ENCODE results near the gene PTPRK.

The PTPRK gene

GRCh38 chr6:128171182-128171581, 349.2 kb downstream of the PTPRK start:
- no peak for DNase-seq

GRCh38 chr6:128168244-128168643, 352.2 kb downstream of the PTPRK start:
- no peak for DNase-seq

DNA sequence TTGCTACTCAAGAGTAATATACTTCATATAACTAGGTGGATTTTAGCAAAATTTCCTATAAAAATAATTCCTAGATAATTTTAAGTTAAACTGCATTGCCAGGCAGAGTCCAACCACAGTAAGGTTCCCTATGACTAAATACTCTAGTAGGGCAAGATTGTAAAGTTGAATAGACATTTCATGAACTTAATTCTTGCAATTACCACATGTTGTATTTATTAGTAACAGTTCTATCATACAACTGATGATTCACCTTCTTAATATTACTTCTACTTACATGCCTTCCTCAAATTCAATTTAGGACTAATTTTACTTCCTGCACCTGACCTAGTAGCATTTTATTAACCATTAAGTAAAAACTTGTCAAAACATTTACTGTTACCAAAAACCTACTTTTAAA, 352.8 kb downstream of the PTPRK start:
- no peak for DNase-seq

DNA sequence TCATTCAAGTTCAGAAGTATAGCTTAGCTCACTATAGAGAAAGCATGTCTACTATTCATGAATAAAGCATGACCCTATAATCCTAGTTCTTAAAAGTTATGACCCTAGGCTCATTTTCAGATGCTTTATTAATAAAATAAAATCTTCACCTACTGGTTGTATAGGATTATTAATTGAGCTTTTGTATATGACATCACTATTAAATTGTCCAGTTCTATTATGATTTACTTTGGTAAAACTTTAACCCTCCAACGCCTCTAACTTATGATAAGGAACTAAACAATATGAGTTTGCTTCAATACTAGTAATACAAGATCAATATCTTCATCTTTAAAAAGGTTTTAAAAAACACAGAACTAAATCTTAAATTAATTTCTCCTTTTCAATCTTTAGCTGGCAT, 356.1 kb downstream of the PTPRK start:
- no peak for DNase-seq

GRCh38 chr6:128162423-128162822, 358.0 kb downstream of the PTPRK start:
- no peak for DNase-seq

GRCh38 chr6:128161839-128162238, 358.6 kb downstream of the PTPRK start:
- no peak for DNase-seq

GRCh38 chr6:128161263-128161662, 359.1 kb downstream of the PTPRK start:
- DNase-seq, result no peak

GRCh38 chr6:128158496-128158895, 361.9 kb downstream of the PTPRK start:
- no peak for DNase-seq

DNA sequence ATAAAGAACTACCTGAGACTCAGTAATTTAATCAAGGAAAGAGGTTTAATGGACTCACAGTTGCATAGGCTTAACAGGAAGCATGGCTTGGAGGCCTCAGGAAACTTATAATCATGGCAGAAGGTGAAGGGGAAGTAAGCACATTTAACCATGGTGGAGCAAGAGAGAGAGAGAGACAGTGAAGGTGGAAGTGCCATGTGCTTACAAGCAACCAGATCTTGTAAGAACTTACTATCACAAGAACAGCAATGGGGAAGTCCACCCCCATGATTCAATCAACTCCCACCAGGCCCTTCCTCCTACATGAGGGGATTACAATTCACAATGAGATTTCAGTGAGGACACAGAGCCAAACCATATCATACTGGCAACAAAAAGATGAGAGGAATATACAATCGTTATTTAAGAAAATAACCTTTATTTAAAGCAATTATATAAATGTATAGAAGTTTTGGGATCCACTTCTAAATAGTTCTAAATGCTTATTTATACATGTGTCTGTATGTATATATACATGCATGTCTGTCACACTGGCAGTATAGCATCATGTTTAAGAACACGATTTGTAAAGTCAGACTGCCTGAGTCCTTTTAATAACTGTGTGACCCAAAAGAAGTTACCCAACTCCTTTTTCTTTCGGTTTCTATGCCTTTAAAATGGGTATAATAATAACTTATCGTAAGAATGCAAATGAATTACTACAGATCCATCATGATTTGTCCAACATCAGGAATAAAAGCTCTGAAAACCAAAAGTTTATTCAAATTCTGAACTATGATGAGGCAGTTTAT, 363.9 kb downstream of the PTPRK start:
- DNase-seq, result no peak

DNA sequence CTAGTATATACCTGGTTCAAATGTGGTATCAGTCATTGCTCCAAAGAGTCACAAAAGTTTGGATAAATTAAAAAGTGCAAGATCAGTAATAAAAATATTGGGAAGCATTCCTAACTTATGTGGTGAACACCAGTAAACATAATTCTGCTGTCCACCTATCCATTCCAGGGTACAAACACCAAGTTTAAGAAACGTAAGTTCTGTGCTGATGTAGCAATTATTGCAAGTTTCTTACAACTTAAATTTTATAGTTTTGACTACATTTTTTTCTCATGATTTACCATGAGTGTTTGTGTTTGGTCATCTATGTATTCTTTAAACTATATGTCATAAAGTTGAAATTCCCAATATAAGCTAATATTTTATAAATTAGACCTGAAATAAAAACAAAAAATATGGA, 364.6 kb downstream of the PTPRK start:
- DNase-seq, result no peak

DNA sequence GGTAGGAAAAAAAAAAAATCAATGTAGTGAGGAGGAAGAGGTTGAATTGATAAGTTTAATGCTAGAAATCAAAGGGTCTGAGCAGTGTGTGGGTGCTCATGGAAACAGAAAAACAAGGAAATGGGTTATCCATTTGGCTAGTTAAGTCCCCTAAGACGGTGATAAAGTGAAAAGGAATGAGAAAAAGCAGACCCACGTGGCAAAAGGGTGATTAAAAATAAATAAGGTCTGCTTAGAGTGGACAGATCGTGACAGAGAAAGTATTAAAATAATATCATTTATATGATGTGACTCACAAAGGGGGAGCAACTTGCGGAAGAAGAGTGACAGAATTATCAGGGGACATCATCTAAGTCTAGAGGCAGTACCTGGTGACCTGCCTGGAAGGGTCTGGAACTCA, 367.8 kb downstream of the PTPRK start:
- DNase-seq, result no peak

DNA sequence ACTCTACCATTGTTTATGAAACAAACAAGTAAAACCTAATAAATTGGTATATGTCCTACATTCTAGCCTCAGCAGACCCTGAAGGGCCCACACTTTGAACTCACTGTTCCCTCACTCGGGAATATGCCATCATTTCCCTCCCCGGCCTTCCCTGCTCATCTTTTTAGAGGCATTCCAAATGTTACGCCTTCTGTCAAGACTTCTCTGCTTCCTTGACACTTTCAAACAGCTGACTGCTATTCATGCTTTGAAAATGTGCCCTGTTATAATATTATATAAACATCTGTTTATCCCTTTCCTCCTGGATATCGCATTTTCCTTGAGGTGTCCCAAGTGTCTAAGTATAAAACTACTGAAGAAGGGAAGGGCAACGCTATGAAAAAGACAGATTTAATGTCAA, 370.0 kb downstream of the PTPRK start:
- DNase-seq, result no peak

- no peak for DNase-seq
Measured at GRCh38 chr6:128149796-128150195, 370.6 kb downstream of the PTPRK start.

GRCh38 chr6:128144320-128144719, 376.1 kb downstream of the PTPRK start:
- DNase-seq, result no peak

DNA sequence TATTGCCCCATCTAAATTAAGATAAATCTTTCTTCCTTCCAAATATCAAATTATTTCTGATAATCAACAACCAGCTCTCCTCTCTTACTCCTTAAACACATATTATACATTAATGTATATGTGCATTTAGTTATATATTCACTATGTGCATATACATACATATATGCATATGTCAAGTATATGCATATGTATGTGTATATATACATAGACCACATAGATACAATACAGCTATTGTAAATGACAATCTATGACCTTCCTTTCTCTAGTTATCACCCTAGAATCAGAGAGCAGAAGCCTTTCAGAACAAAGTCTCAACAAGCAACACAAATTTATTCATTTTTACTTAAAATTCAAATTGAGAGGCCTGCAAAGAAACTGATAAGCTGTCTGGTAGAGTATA, 378.5 kb downstream of the PTPRK start:
- no peak for DNase-seq

- DNase-seq, result no peak
Measured at GRCh38 chr6:128139519-128139918, 380.9 kb downstream of the PTPRK start.

- DNase-seq, result no peak
Measured at GRCh38 chr6:128138694-128139093, 381.7 kb downstream of the PTPRK start.

- DNase-seq, result no peak
Measured at GRCh38 chr6:128135325-128135724, 385.1 kb downstream of the PTPRK start.

- DNase-seq, result no peak
Measured at GRCh38 chr6:128131566-128131965, 388.8 kb downstream of the PTPRK start.

DNA sequence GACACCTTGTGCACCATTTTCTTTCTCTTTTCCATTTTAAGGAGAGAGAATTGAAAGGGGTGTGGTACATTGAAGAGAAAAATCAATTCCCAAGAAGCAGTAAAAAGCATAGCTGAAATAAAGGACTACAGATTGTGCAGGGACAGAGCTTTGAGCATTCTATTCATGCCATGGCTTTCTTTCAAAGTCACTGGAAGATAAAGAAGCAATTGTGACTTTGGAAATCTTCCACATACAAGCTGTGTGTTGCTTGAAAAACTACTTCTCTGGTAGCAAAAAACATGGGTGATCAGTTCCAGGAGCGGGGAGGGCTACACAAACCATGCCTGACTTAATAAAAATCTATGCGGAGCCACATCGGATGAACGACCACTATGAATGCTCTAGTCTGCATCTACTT, 389.4 kb downstream of the PTPRK start:
- DNase-seq, result no peak

- DNase-seq, result no peak
Measured at GRCh38 chr6:128129679-128130078, 390.7 kb downstream of the PTPRK start.

DNA sequence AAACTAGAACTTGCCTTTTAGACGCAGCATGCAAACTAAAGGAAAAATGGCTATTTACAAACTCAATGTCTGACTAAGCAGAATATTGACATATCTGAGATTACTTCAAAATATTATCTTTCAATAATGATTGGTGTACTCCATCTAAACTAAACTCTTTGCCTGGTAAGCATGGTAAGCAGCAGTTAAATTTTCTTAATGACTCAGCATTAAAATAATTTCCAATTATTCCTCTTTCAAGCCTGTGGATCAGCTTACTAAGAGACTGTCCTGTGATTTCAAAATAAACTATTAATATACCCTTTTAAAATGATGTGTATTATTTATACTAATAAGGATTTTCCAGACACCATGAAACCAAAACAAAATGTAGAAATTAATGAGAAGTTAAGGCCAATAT, 392.7 kb downstream of the PTPRK start:
- no peak for DNase-seq

DNA sequence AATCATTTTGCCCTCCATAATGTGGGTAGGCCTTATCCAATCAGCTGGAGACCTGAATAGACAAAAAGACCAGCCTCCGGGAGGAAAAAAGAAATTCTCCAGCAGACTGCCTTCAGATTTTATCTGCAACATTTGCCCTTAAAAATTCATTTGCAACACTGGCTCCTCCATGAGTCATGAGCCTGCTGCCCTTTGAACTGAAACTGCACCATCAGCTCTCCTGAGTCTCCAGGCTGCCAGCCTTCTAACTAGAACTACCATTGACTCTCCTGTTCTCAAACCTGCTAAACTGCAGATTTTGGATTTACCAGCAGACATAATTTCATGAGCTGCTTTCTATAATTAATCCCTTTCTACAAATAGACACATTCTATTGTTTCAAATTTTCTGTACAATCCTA, 395.7 kb downstream of the PTPRK start:
- DNase-seq, result no peak

- DNase-seq, result no peak
Measured at GRCh38 chr6:128121610-128122009, 398.8 kb downstream of the PTPRK start.

DNA sequence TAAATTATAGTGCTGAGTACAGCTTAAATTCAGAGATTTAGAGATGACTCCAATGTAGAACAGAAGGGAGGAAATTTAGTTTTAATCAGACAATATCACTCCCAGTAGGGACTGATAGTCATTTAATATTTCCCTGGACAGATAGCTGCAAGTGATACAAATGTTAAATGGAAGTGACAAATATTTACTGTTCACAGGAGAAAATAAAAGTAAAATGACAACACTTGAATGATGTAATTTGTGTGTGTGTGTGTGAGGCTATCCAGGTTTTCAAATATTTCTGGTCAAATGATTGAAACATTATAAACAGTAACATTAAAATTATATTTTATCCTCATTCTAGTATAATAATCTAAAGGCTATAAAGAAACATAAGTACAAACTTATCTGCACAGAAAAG, 399.2 kb downstream of the PTPRK start:
- no peak for DNase-seq

Data from CD4-positive, alpha-beta T cell treated with Interferon gamma for 1 hour (primary cell).